Fibroblast of lung (primary cell): ENCODE results near the gene KIF5A. TPM values are rescaled to one million over a fixed set of nuclear protein-coding genes. Genes with fewer than 3 reads are reported as not detected.

Experiments
- DNase-seq, 2 donors: peaks; one replicate each; pipeline versions ENCODE4 v3.0.0 to v3.0.0-alpha.2; 2010; ENCODE audit warnings: low read depth in 2 of 2
- H2AFZ ChIP-seq: 2 replicates; pipeline ENCODE4 v1.5.1; 2012; ENCODE audit warnings: low read length, control low read depth, inconsistent platforms
- H3K27ac ChIP-seq: 2 replicates; pipeline ENCODE4 v1.5.1; 2011; ENCODE audit warnings: low read length, control low read depth; ENCODE audit not compliant: insufficient read depth
- H3K27me3 ChIP-seq: 2 replicates; pipeline ENCODE4 v1.5.1; 2011; ENCODE audit warnings: mild to moderate bottlenecking, low read length; ENCODE audit not compliant: control insufficient read depth, insufficient read depth
- H3K36me3 ChIP-seq: 2 replicates; pipeline ENCODE4 v1.5.1; 2011; ENCODE audit warnings: low read length; ENCODE audit not compliant: control insufficient read depth, insufficient read depth
- H3K4me1 ChIP-seq: 2 replicates; pipeline ENCODE4 v1.5.1; 2011; ENCODE audit warnings: low read length; ENCODE audit not compliant: control insufficient read depth, insufficient read depth; ENCODE audit errors: extremely low read depth
- H3K4me2 ChIP-seq: 2 replicates; pipeline ENCODE4 v1.5.1; 2011; ENCODE audit warnings: low read length, control low read depth; ENCODE audit not compliant: insufficient read depth; ENCODE audit errors: extremely low read depth
- H3K4me3 ChIP-seq, 4 experiments: fragments of 200-600 bp in 1 of 4; sonication (generic) in 1 of 4; replicated peaks in 1 of 4; 2 replicates each; pipeline ENCODE4 v1.5.1; 2011 to 2016; ENCODE audit warnings: low read length in 4 of 4, low read depth in 3 of 4, mild to moderate bottlenecking in 3 of 4, control low read depth in 2 of 4, inconsistent platforms in 1 of 4, mixed read lengths in 1 of 4; ENCODE audit not compliant: insufficient read depth in 1 of 4; ENCODE audit errors: control extremely low read depth in 1 of 4
- H3K79me2 ChIP-seq: 2 replicates; pipeline ENCODE4 v1.5.1; 2012; ENCODE audit warnings: mild to moderate bottlenecking, low read length, inconsistent platforms; ENCODE audit not compliant: control insufficient read depth, insufficient read depth
- H3K9ac ChIP-seq: 2 replicates; pipeline ENCODE4 v1.5.1; 2011; ENCODE audit warnings: mild to moderate bottlenecking, low read length, control low read depth; ENCODE audit not compliant: insufficient read depth
- H3K9me3 ChIP-seq: 2 replicates; pipeline ENCODE4 v1.5.1; 2012; ENCODE audit warnings: low read depth, low read length; ENCODE audit not compliant: control insufficient read depth, insufficient read depth
- H4K20me1 ChIP-seq: 2 replicates; pipeline ENCODE4 v1.5.1; 2011; ENCODE audit warnings: low read length; ENCODE audit not compliant: control insufficient read depth, insufficient read depth; ENCODE audit errors: extremely low read depth
- EZH2 ChIP-seq: IDR thresholded peaks from 2 replicates; pipeline ENCODE4 v1.5.1; 2012; ENCODE audit warnings: low read length, control low read depth, mild to moderate bottlenecking; ENCODE audit errors: missing control alignments
- polyA plus RNA-seq, 2 donors: library from polyadenylated mRNA; depleted of rRNA in 1 of 2; stranded (reverse) in 1 of 2; unstranded in 1 of 2; fragments of >200 nt; gene quantifications; 2 replicates each; pipeline ENCODE4 v1.2.1, GENCODE V29; 2011 to 2012; ENCODE audit warnings: missing spikeins in 1 of 2
- total RNA-seq: library from RNA; depleted of rRNA; stranded (reverse); fragments of >200 nt; gene quantifications from 2 replicates; pipeline ENCODE4 v1.2.1, GENCODE V29; 2014
- TF ChIP-seq, protein P1 (sequence below), 2 donors: IDR thresholded peaks in 1 of 2; conservative IDR thresholded peaks in 1 of 2; 1 replicate in 1 of 2; 2 replicates in 1 of 2; pipeline ENCODE4 v1.5.1; 2011 to 2012; ENCODE audit warnings: low read length in 2 of 2, control low read depth in 1 of 2, inconsistent platforms in 1 of 2, low read depth in 1 of 2, mild to moderate bottlenecking in 1 of 2

KIF5A gene
- total and polyA plus RNA-seq, 2 donors (not counting 1 experiment from before 2014, with no cell fraction given): 0.53 to 1.3 TPM

DNA sequence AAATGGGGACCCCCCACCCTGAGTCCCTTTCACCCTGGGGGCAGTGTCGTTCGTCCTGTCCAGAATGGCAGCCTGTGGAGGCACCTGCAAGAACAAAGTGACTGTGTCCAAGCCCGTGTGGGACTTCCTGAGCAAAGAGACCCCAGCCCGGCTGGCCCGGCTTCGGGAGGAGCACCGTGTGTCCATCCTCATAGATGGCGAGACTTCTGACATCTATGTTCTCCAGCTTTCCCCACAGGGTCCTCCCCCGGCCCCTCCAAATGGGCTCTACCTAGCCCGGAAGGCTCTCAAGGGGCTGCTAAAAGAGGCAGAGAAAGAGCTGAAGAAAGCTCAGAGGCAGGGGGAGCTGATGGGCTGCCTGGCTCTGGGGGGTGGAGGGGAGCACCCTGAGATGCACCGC is 57.0 kb downstream of the KIF5A start:
- no peak overlapping the region for H2AFZ ChIP-seq
- H3K9ac ChIP-seq: no peak overlapping the region
- H3K9me3 ChIP-seq: no peaks in the 10 kb centered on the region
- peaks cover 13% of the 10 kb centered on the region for H3K4me1 ChIP-seq
- no peak for TF ChIP-seq EZH2
- TF ChIP-seq, protein P1, sequence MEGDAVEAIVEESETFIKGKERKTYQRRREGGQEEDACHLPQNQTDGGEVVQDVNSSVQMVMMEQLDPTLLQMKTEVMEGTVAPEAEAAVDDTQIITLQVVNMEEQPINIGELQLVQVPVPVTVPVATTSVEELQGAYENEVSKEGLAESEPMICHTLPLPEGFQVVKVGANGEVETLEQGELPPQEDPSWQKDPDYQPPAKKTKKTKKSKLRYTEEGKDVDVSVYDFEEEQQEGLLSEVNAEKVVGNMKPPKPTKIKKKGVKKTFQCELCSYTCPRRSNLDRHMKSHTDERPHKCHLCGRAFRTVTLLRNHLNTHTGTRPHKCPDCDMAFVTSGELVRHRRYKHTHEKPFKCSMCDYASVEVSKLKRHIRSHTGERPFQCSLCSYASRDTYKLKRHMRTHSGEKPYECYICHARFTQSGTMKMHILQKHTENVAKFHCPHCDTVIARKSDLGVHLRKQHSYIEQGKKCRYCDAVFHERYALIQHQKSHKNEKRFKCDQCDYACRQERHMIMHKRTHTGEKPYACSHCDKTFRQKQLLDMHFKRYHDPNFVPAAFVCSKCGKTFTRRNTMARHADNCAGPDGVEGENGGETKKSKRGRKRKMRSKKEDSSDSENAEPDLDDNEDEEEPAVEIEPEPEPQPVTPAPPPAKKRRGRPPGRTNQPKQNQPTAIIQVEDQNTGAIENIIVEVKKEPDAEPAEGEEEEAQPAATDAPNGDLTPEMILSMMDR (conservative IDR thresholded peaks at IDR 0.05 in 1 of 2, IDR thresholded peaks at IDR 0.05 in 1 of 2; ENCODE audit: low read depth in 1 of 2, low read length in 2 of 2): no peak
- H3K27me3 ChIP-seq: no peaks in the 10 kb centered on the region
- no peak overlapping the region for H3K4me3 ChIP-seq
- no peaks in the 10 kb centered on the region for H3K79me2 ChIP-seq
- no peak for DNase-seq
- H3K36me3 ChIP-seq: peaks cover 2% of the 10 kb centered on the region
- H3K27ac ChIP-seq: no peak overlapping the region
- H3K4me2 ChIP-seq: no peak overlapping the region
- no peaks in the 10 kb centered on the region for H4K20me1 ChIP-seq

DNA sequence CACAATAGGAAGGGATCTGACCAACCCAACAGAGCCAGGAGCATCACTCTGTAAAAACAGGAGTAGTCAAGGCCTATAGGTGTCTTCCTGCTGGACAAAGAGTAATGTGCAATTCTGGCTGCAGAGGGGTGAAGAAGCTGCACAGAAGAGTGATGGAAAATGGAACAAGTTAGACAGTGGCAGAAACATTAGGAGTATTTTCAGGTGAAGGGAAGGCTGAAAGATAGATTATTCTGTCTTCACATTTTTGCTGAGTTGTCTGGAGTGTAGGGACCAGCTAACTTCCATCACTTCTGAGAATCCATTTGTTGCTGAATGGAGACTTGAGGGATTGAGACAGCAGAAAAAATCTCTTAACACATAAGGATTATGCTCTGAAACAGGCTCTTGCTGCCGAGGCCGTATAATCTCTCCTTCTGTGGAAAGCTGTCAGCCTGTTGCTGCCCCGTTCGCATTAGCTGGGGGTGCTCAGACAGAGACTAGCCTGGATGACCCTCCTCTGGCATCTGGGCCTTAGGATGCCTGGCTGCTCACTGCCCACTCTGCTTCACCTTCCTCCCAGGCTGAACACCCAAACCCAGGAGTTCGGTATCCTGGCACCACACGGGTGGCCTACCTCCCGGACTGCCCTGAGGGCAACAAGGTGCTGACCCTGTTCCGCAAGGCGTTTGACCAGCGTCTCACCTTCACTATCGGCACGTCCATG is 58.3 kb downstream of the KIF5A start:
- Histone ChIP-seq H3K27me3 (no peaks in the 10 kb centered on the region), H2AFZ (no peak overlapping the region), H3K36me3 (peaks cover 2% of the 10 kb centered on the region), H3K27ac (no peak overlapping the region), H3K4me1 (peaks cover 13% of the 10 kb centered on the region), H4K20me1 (no peaks in the 10 kb centered on the region), H3K4me2 (no peak overlapping the region), H3K4me3 (no peak overlapping the region), H3K9me3 (no peaks in the 10 kb centered on the region), H3K79me2 (no peaks in the 10 kb centered on the region), H3K9ac (no peak overlapping the region)
- DNase-seq: no peak
- TF ChIP-seq, protein P1 (conservative IDR thresholded peaks at IDR 0.05 in 1 of 2, IDR thresholded peaks at IDR 0.05 in 1 of 2; ENCODE audit: low read depth in 1 of 2, low read length in 2 of 2): no peak
- TF ChIP-seq EZH2: no peak

DNA sequence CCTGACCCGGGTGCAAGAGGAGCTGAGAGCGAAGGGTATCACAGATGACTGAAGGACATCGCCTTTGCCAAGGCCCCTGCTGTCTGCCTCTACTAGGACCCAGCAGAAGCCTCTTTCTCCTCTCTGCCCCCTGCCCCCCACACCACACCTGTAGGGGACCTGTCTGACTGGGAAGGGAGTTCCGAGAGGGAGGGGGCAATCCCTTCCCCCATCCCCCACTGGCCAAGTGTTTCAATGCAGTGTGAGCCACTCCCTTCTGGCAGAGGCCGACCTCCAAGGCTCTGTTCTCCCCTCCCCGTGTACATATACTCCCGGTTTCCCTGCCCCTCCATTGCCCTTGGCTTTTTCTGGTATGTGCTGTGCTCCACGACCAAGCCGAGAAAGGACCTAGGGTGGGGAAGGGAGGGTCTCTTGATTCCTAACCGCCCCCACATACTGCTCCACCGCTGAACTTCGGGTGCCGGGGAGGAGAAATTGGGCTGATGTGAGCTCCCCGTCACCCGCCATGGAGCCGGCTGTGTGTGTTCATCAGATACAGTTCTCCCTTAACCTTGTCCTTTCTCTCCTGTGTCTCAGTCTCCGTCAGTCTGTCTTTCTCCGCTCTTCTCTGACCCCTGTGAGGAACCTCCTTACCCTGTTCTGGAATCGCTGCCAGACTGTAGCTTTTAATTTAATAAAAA is 59.4 kb downstream of the KIF5A start:
- H3K4me2 ChIP-seq: no peak overlapping the region
- no peaks in the 10 kb centered on the region for H3K27me3 ChIP-seq
- no peaks in the 10 kb centered on the region for H3K9me3 ChIP-seq
- no peak overlapping the region for H2AFZ ChIP-seq
- peaks cover 2% of the 10 kb centered on the region for H3K36me3 ChIP-seq
- H3K27ac ChIP-seq: no peak overlapping the region
- H4K20me1 ChIP-seq: no peaks in the 10 kb centered on the region
- H3K4me1 ChIP-seq: peaks cover 13% of the 10 kb centered on the region
- H3K79me2 ChIP-seq: no peaks in the 10 kb centered on the region
- no peak for TF ChIP-seq EZH2
- no peak overlapping the region for H3K4me3 ChIP-seq
- DNase-seq: no peak
- H3K9ac ChIP-seq: no peak overlapping the region
